Esophagus squamous epithelium (tissue), 5 donors: ENCODE measurements around the gene AR. TPM values are rescaled to one million over a fixed set of nuclear protein-coding genes. Genes with fewer than 3 reads are reported as not detected.

ENCODE experiments used
- DNase-seq: peaks from one replicate; lab custom pipeline; 2025; lab: John Stamatoyannopoulos, UW
- H3K27ac ChIP-seq, 4 donors: fragments of 200-600 bp; sonication (generic); one replicate each; pipeline ENCODE4 v1.5.1; 2016 to 2019; ENCODE audit warnings: mild to moderate bottlenecking in 1 of 4
- H3K27me3 ChIP-seq, 4 donors: fragments of 200-600 bp; sonication (generic); 1 replicate in 3 of 4; 2 replicates in 1 of 4; pipeline versions ENCODE4 v1.5.1 to v1.6.0; 2017 to 2021; ENCODE audit warnings: antibody characterized with exemption in 1 of 4
- H3K36me3 ChIP-seq, 3 donors: fragments of 200-600 bp; sonication (generic); one replicate each; pipeline ENCODE4 v1.5.1; 2016 to 2019
- H3K4me1 ChIP-seq, 3 donors: fragments of 200-600 bp; sonication (generic); one replicate each; pipeline ENCODE4 v1.5.1; 2017 to 2019
- H3K4me3 ChIP-seq, 4 donors: fragments of 200-600 bp; sonication (generic); 1 replicate in 3 of 4; 2 replicates in 1 of 4; pipeline ENCODE4 v1.5.1; 2016 to 2019; ENCODE audit warnings: mild to moderate bottlenecking in 2 of 4, moderate library complexity in 1 of 4
- H3K9me3 ChIP-seq, 3 donors: fragments of 200-600 bp; sonication (generic); one replicate each; pipeline ENCODE4 v1.5.1; 2016 to 2019
- POLR2A ChIP-seq, 4 donors: fragments of 450-650 bp; IDR thresholded peaks; one replicate each; pipeline ENCODE4 v1.6.1; 2017; ENCODE audit warnings: antibody characterized with exemption in 4 of 4, mild to moderate bottlenecking in 4 of 4, moderate library complexity in 3 of 4
- WGBS, 2 donors: methylation state at CpG; one replicate each; pipeline ENCODE4 v1.1.5; 2018; 5-methylcytosine and 5-hydroxymethylcytosine counted together
- intact Hi-C: fragments of 100-400 bp; cut with DNase I; formaldehyde crosslinking; loops from one replicate; pipeline ENCODE4 v1.15.0; 2022
- total RNA-seq, 4 donors: library from RNA; depleted of rRNA; stranded (reverse); fragments of >200 nt; gene quantifications; one replicate each; pipeline ENCODE4 v1.1.0, GENCODE V29; 2016
- TF ChIP-seq, protein P1 (sequence below), 6 experiments: fragments of 450-650 bp in 4 of 6; fragments of 200-600 bp in 2 of 6; sonication (generic) in 2 of 6; IDR thresholded peaks; one replicate each; pipeline ENCODE4 v1.5.1; 2016 to 2019; ENCODE audit warnings: antibody characterized with exemption in 6 of 6, mild to moderate bottlenecking in 4 of 6, moderate library complexity in 4 of 6
- donor health status: DM: yes; HTN: yes; CAD: no.

Gene AR
- total RNA-seq, 4 donors from 2014 or later = 0.53 to 4.6 (median 1.9) TPM

DNA sequence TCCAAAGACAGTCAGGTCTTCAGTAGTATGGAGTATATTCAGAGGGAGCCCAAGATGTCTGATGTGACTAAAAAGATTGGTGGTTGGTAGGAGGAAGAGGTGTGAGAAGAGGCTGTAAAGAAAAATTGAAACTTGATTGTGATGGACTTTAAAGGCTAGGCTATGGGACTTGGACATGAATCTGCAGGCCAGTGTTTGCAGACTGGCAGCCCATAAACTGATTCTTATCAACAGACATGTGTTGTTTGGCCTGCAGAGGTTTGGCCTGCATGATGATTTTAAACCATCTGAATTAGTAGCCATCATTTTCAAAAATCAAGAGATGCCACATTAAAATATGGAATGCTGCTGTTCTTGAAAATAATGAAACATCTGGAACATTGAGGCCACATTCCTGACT is 5.4 kb upstream of the AR start:
- intact Hi-C loops = no loop called here
- no peak overlapping the region for H3K4me3 ChIP-seq

DNA sequence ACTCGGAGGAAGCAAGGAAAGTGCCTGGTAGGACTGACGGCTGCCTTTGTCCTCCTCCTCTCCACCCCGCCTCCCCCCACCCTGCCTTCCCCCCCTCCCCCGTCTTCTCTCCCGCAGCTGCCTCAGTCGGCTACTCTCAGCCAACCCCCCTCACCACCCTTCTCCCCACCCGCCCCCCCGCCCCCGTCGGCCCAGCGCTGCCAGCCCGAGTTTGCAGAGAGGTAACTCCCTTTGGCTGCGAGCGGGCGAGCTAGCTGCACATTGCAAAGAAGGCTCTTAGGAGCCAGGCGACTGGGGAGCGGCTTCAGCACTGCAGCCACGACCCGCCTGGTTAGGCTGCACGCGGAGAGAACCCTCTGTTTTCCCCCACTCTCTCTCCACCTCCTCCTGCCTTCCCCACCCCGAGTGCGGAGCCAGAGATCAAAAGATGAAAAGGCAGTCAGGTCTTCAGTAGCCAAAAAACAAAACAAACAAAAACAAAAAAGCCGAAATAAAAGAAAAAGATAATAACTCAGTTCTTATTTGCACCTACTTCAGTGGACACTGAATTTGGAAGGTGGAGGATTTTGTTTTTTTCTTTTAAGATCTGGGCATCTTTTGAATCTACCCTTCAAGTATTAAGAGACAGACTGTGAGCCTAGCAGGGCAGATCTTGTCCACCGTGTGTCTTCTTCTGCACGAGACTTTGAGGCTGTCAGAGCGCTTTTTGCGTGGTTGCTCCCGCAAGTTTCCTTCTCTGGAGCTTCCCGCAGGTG is 637 bp downstream of the AR start:
- Histone ChIP-seq H3K4me1 (peaks cover 0 to 34% (median 4%) of the 10 kb centered on the region in 3 donors), H3K27ac (peak overlapping the region; percentile 42 to 68 (median 60)), H3K36me3 (no peaks in the 10 kb centered on the region), H3K4me3 (peak overlapping the region; percentile 32 to 66 (median 48)), H3K9me3 (no peaks in the 10 kb centered on the region), H3K27me3 (peaks cover 0 to 6% (median 2%) of the 10 kb centered on the region in 4 donors)
- no peak for DNase-seq
- WGBS, 2 donors = 0 to 22% methylated on average over 1 to 20 of the region's 30 CpGs
- intact Hi-C loops = no loop called here
- TF ChIP-seq POLR2A (IDR thresholded peaks at IDR 0.05) = no peak
- TF ChIP-seq, protein P1, sequence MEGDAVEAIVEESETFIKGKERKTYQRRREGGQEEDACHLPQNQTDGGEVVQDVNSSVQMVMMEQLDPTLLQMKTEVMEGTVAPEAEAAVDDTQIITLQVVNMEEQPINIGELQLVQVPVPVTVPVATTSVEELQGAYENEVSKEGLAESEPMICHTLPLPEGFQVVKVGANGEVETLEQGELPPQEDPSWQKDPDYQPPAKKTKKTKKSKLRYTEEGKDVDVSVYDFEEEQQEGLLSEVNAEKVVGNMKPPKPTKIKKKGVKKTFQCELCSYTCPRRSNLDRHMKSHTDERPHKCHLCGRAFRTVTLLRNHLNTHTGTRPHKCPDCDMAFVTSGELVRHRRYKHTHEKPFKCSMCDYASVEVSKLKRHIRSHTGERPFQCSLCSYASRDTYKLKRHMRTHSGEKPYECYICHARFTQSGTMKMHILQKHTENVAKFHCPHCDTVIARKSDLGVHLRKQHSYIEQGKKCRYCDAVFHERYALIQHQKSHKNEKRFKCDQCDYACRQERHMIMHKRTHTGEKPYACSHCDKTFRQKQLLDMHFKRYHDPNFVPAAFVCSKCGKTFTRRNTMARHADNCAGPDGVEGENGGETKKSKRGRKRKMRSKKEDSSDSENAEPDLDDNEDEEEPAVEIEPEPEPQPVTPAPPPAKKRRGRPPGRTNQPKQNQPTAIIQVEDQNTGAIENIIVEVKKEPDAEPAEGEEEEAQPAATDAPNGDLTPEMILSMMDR (IDR thresholded peaks at IDR 0.05) = no peak

More for the DNA sequence above, 5.4 kb upstream of the AR start:
- peaks cover 0 to 1% (median 0%) of the 10 kb centered on the region in 3 donors for H3K4me1 ChIP-seq
- peaks cover 0 to 4% (median 0%) of the 10 kb centered on the region in 4 donors for H3K27me3 ChIP-seq
- no peak for DNase-seq
- no peak overlapping the region for H3K27ac ChIP-seq
- H3K36me3 ChIP-seq = no peaks in the 10 kb centered on the region
- H3K9me3 ChIP-seq = no peaks in the 10 kb centered on the region
- TF ChIP-seq, protein P1 (IDR thresholded peaks at IDR 0.05) = no peak
- no peak for TF ChIP-seq POLR2A (IDR thresholded peaks at IDR 0.05)

DNA sequence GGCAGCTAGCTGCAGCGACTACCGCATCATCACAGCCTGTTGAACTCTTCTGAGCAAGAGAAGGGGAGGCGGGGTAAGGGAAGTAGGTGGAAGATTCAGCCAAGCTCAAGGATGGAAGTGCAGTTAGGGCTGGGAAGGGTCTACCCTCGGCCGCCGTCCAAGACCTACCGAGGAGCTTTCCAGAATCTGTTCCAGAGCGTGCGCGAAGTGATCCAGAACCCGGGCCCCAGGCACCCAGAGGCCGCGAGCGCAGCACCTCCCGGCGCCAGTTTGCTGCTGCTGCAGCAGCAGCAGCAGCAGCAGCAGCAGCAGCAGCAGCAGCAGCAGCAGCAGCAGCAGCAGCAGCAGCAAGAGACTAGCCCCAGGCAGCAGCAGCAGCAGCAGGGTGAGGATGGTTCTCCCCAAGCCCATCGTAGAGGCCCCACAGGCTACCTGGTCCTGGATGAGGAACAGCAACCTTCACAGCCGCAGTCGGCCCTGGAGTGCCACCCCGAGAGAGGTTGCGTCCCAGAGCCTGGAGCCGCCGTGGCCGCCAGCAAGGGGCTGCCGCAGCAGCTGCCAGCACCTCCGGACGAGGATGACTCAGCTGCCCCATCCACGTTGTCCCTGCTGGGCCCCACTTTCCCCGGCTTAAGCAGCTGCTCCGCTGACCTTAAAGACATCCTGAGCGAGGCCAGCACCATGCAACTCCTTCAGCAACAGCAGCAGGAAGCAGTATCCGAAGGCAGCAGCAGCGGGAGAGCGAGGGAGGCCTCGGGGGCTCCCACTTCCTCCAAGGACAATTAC is 1.4 kb downstream of the AR start:
- no peak for TF ChIP-seq POLR2A (IDR thresholded peaks at IDR 0.05)
- TF ChIP-seq, protein P1 (IDR thresholded peaks at IDR 0.05) = no peak
- Histone ChIP-seq H3K4me1 (peaks cover 0 to 39% (median 4%) of the 10 kb centered on the region in 3 donors), H3K4me3 (peak overlapping the region; percentile 32 to 66 (median 48)), H3K9me3 (no peaks in the 10 kb centered on the region), H3K27ac (peak overlapping the region in 3 of 4 donors; percentile 21 to 38 (median 36)), H3K27me3 (peaks cover 0 to 6% (median 2%) of the 10 kb centered on the region in 4 donors), H3K36me3 (no peaks in the 10 kb centered on the region)
- WGBS, 2 donors = no CpG with 5 or more reads among the region's 35 CpGs
- intact Hi-C loops = no loop called here
- DNase-seq = no peak

DNA sequence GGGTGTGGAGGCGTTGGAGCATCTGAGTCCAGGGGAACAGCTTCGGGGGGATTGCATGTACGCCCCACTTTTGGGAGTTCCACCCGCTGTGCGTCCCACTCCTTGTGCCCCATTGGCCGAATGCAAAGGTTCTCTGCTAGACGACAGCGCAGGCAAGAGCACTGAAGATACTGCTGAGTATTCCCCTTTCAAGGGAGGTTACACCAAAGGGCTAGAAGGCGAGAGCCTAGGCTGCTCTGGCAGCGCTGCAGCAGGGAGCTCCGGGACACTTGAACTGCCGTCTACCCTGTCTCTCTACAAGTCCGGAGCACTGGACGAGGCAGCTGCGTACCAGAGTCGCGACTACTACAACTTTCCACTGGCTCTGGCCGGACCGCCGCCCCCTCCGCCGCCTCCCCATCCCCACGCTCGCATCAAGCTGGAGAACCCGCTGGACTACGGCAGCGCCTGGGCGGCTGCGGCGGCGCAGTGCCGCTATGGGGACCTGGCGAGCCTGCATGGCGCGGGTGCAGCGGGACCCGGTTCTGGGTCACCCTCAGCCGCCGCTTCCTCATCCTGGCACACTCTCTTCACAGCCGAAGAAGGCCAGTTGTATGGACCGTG is 2.2 kb downstream of the AR start:
- Histone ChIP-seq H3K4me3 (peak overlapping the region; percentile 32 to 66 (median 48)), H3K27me3 (peaks cover 0 to 6% (median 2%) of the 10 kb centered on the region in 4 donors), H3K9me3 (no peaks in the 10 kb centered on the region), H3K36me3 (no peaks in the 10 kb centered on the region), H3K27ac (peak overlapping the region in 3 of 4 donors; percentile 18 to 38 (median 36)), H3K4me1 (peaks cover 0 to 39% (median 4%) of the 10 kb centered on the region in 3 donors)
- DNase-seq = no peak
- intact Hi-C loops = no loop called here
- no CpG with 5 or more reads among the region's 41 CpGs for WGBS, 2 donors
- no peak for TF ChIP-seq POLR2A (IDR thresholded peaks at IDR 0.05)
